OCI-LY3 (cell line): ENCODE results near the gene SIGLEC11.

Source experiments
- EZH2phosphoT487 ChIP-seq: fragments of 200-600 bp; shearing (Covaris generic); IDR thresholded peaks from 2 replicates; pipeline ENCODE4 v1.6.1; 2018; ENCODE audit warnings: antibody characterized with exemption, mixed run types, low read depth
- TF ChIP-seq, protein P1 (sequence below): fragments of 200-600, 300-600 bp; sonication (generic); IDR thresholded peaks from 2 replicates; pipeline ENCODE4 v1.5.1; 2014; ENCODE audit warnings: antibody characterized with exemption, low read length, low read depth

DNA sequence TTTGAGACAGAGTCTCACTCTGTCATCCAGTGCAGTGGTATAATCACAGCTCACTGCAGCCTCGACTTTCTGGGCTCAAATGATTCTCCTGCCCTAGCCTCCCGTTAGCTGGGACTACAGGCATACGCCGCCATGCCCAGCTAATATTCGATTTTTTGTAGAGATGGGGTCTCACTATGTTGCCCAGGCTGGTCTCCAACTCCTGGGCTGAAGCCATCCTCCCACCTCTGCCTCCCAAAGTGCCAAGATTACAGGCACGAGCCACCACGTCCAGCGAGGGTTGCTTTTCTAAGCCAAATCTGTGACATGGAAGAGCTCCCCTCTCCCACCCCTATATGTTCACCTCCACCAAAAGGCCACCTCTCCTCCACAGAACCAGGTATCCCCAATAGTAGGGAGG is 42.9 kb downstream of the SIGLEC11 start:
- TF ChIP-seq, protein P1, sequence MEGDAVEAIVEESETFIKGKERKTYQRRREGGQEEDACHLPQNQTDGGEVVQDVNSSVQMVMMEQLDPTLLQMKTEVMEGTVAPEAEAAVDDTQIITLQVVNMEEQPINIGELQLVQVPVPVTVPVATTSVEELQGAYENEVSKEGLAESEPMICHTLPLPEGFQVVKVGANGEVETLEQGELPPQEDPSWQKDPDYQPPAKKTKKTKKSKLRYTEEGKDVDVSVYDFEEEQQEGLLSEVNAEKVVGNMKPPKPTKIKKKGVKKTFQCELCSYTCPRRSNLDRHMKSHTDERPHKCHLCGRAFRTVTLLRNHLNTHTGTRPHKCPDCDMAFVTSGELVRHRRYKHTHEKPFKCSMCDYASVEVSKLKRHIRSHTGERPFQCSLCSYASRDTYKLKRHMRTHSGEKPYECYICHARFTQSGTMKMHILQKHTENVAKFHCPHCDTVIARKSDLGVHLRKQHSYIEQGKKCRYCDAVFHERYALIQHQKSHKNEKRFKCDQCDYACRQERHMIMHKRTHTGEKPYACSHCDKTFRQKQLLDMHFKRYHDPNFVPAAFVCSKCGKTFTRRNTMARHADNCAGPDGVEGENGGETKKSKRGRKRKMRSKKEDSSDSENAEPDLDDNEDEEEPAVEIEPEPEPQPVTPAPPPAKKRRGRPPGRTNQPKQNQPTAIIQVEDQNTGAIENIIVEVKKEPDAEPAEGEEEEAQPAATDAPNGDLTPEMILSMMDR, result no peak
- TF ChIP-seq EZH2phosphoT487, result no peak
